HCT116 (cell line): ENCODE results near the gene SRGAP3.

ENCODE experiments used
- CBX3 ChIP-seq: IDR thresholded peaks from 2 replicates; pipeline ENCODE4 v1.6.1; 2012; ENCODE audit warnings: low read depth
- CTCF ChIP-seq, 3 experiments: fragments of 200-600 bp in 1 of 3; sonication (generic) in 1 of 3; IDR thresholded peaks in 2 of 3; conservative IDR thresholded peaks in 1 of 3; 2 replicates each; pipeline ENCODE4 v1.5.1; 2012 to 2017; ENCODE audit warnings: low read depth in 2 of 3, low read length in 2 of 3, antibody characterized with exemption in 1 of 3, borderline replicate concordance in 1 of 3, control low read depth in 1 of 3, mild to moderate bottlenecking in 1 of 3, mixed read lengths in 1 of 3, mixed run types in 1 of 3, moderate library complexity in 1 of 3; ENCODE audit not compliant: insufficient read depth in 1 of 3
- EZH2 ChIP-seq: fragments of 200-600 bp; sonication (generic); IDR thresholded peaks from 2 replicates; pipeline ENCODE4 v1.6.1; 2017; ENCODE audit warnings: antibody characterized with exemption, mixed run types
- EZH2phosphoT487 ChIP-seq: fragments of 200-600 bp; IDR thresholded peaks from 2 replicates; pipeline ENCODE4 v1.6.1; 2018; ENCODE audit warnings: antibody characterized with exemption, borderline replicate concordance
- POLR2A ChIP-seq: IDR thresholded peaks from 2 replicates; pipeline ENCODE4 v1.7.0; 2011; ENCODE audit warnings: borderline replicate concordance; ENCODE audit not compliant: insufficient read depth, insufficient read length; ENCODE audit errors: extremely low read depth
- ZFX ChIP-seq: fragments of 450-650 bp; IDR thresholded peaks from 2 replicates; pipeline ENCODE4 v1.6.1; 2017
- ZNF274 ChIP-seq: fragments of 200-500 bp; sonication (Bioruptor generic); IDR thresholded peaks from 2 replicates; pipeline ENCODE4 v1.6.1; 2014; ENCODE audit warnings: mild to moderate bottlenecking, low read depth, low read length, inconsistent platforms

- TF ChIP-seq ZFX (no peak), POLR2A (no peak), CTCF (IDR thresholded peaks at IDR 0.05 in 2 of 3, conservative IDR thresholded peaks at IDR 0.05 in 1 of 3; ENCODE audit: borderline replicate concordance in 1 of 3, insufficient read depth in 1 of 3, low read depth in 2 of 3, low read length in 2 of 3) (no peak), EZH2phosphoT487 (no peak), EZH2 (no peak), ZNF274 (no peak), CBX3 (no peak)
Measured at GRCh38 chr3:9015250-9015649, 234.2 kb downstream of the SRGAP3 start.
